Psoas muscle (tissue), 8 donors: ENCODE data around the gene POU4F2. TPM values are rescaled to one million over a fixed set of nuclear protein-coding genes. Genes with fewer than 3 reads are reported as not detected.

Source experiments
- ATAC-seq, 4 donors: fragments of 200-7000 bp; cut with Tn5 transposase; one replicate each; pipeline ENCODE4 v1.9.1; 2020; ENCODE audit warnings: moderate library complexity in 3 of 4, mild to moderate bottlenecking in 2 of 4
- DNase-seq, 2 donors: peaks; one replicate each; pipeline ENCODE4 v3.0.0-alpha.2; 2020
- H3K27ac ChIP-seq: fragments of 200-600 bp; one replicate; pipeline ENCODE4 v1.8.0; 2022
- H3K27me3 ChIP-seq, 3 donors: fragments of 200-600 bp in 1 of 3; one replicate each; pipeline versions ENCODE4 v1.6.1 to v1.8.0; 2013 to 2022; ENCODE audit warnings: low read length in 2 of 3, mild to moderate bottlenecking in 2 of 3, moderate library complexity in 1 of 3; ENCODE audit not compliant: insufficient read depth in 3 of 3
- H3K36me3 ChIP-seq, 2 donors: fragments of 200-600 bp in 1 of 2; one replicate each; pipeline versions ENCODE4 v1.6.1 to v1.8.0; 2013 to 2022; ENCODE audit warnings: low read depth in 1 of 2, mild to moderate bottlenecking in 1 of 2, moderate library complexity in 1 of 2; ENCODE audit not compliant: insufficient read depth in 1 of 2
- H3K4me1 ChIP-seq: fragments of 200-600 bp; one replicate; pipeline ENCODE4 v1.8.0; 2022
- H3K4me3 ChIP-seq: fragments of 200-600 bp; one replicate; pipeline ENCODE4 v1.8.0; 2022; ENCODE audit warnings: mild to moderate bottlenecking
- H3K9me3 ChIP-seq: fragments of 200-600 bp; one replicate; pipeline ENCODE4 v1.8.0; 2022
- WGBS, 3 donors: extraction: QIAGEN DNeasy Blood & Tissue Kit; methylation state at CpG; one replicate each; pipeline versions ENCODE4 v1.1.6 to v1.1.7; 2013; 5-methylcytosine and 5-hydroxymethylcytosine counted together
- intact Hi-C, 2 donors: fragments of 100-400 bp; cut with DNase I; formaldehyde crosslinking; loops; one replicate each; pipeline versions ENCODE4 v1.11.0 to v1.14.2; 2022
- long read RNA-seq, 2 donors: library from polyadenylated mRNA; unstranded; transcript quantifications; one replicate each; pipeline ENCODE4 v2.0.0, GENCODE V29; 2021
- polyA plus RNA-seq, 3 donors: library from polyadenylated mRNA; stranded (reverse); fragments of 200-250 nt; gene quantifications; one replicate each; pipeline ENCODE4 v1.2.3, GENCODE V29; 2013
- total RNA-seq, 4 donors: library from RNA; stranded (reverse); fragmentation: NEBNext Ultra II Directional in 2 of 4; extraction: Animal tissue kit (Norgen Biotek cat#: 25700) in 2 of 4; gene quantifications; one replicate each; pipeline versions ENCODE4 v1.2.1 to v1.2.4, GENCODE V29; 2021 to 2023
- TF ChIP-seq, protein P1 (sequence below): fragments of 200-600 bp; IDR thresholded peaks from one replicate; pipeline ENCODE4 v1.8.0; 2022; ENCODE audit warnings: antibody characterized with exemption
- donor health status: healthy with polysubstance abuse.
- donor health status: DM: no; HTN: no; CAD: no; lungs with moderate emphysema.
- donor health status: Bipolar disorder and iron deficiency.
- donor health status: healthy.
- donor health status: DM: yes; HTN: yes; CAD: no.
- donor health status: DM: no; HTN: no; CAD: no.
- donor health status: DM: no; HTN: no; CAD: no.
- donor health status: DM: yes; HTN: yes; CAD: no.

POU4F2 gene
- total RNA-seq, result not detected
- polyA plus RNA-seq, result not detected
- long read RNA-seq, donor 1, result 0 reads
- long read RNA-seq, donor 2, result 0 reads

DNA sequence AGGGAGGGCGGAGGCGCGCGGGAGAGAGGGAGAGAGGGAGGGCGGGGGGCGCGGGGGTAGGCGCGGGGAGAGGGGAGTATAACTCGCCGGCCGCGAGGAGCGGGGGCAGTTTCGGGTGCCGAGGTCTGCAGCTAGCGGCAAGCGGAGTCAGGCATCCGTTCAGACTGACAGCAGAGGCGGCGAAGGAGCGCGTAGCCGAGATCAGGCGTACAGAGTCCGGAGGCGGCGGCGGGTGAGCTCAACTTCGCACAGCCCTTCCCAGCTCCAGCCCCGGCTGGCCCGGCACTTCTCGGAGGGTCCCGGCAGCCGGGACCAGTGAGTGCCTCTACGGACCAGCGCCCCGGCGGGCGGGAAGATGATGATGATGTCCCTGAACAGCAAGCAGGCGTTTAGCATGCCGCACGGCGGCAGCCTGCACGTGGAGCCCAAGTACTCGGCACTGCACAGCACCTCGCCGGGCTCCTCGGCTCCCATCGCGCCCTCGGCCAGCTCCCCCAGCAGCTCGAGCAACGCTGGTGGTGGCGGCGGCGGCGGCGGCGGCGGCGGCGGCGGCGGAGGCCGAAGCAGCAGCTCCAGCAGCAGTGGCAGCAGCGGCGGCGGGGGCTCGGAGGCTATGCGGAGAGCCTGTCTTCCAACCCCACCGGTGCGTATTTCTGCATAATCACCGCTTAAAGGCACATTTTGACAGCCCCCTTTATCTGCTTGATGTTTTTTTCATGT, at the start of gene POU4F2:
Gene POU4F2, plus strand, starts transcription at position 108 of the 720 bp plus-strand sequence. Its CDS starts 248 bp downstream, at position 356.
- TF ChIP-seq, protein P1, sequence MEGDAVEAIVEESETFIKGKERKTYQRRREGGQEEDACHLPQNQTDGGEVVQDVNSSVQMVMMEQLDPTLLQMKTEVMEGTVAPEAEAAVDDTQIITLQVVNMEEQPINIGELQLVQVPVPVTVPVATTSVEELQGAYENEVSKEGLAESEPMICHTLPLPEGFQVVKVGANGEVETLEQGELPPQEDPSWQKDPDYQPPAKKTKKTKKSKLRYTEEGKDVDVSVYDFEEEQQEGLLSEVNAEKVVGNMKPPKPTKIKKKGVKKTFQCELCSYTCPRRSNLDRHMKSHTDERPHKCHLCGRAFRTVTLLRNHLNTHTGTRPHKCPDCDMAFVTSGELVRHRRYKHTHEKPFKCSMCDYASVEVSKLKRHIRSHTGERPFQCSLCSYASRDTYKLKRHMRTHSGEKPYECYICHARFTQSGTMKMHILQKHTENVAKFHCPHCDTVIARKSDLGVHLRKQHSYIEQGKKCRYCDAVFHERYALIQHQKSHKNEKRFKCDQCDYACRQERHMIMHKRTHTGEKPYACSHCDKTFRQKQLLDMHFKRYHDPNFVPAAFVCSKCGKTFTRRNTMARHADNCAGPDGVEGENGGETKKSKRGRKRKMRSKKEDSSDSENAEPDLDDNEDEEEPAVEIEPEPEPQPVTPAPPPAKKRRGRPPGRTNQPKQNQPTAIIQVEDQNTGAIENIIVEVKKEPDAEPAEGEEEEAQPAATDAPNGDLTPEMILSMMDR, result no peak
- ATAC-seq (no peak), DNase-seq (no peak)
- Histone ChIP-seq H3K36me3 (no peaks in the 10 kb centered on the region), H3K27me3 (peaks cover 4 to 87% (median 33%) of the 10 kb centered on the region in 3 donors), H3K4me1 (peaks cover 4% of the 10 kb centered on the region), H3K4me3 (peak within 1 kb of the TSS; percentile 50), H3K9me3 (no peaks in the 10 kb centered on the region), H3K27ac (no peak within 1 kb of the TSS)
- WGBS, 3 donors, result 1% methylated on average over 32 to 74 of the region's 74 CpGs
- intact Hi-C loops, result no loop called here

GRCh38 chr4:146590801-146591200, 47.9 kb upstream of the POU4F2 start:
- H3K27me3 ChIP-seq, result no peaks in the 10 kb centered on the region
- no peaks in the 10 kb centered on the region for H3K4me1 ChIP-seq
- 60 to 64% (median 61%) methylated on average over 3 of the region's 3 CpGs for WGBS, 3 donors
- no peaks in the 10 kb centered on the region for H3K9me3 ChIP-seq
- TF ChIP-seq, protein P1, result no peak
- H3K36me3 ChIP-seq, result no peaks in the 10 kb centered on the region
- H3K27ac ChIP-seq, result no peak overlapping the region
- H3K4me3 ChIP-seq, result no peak overlapping the region
- no peak for DNase-seq
- no peak for ATAC-seq
- intact Hi-C loops, result no loop called here

DNA sequence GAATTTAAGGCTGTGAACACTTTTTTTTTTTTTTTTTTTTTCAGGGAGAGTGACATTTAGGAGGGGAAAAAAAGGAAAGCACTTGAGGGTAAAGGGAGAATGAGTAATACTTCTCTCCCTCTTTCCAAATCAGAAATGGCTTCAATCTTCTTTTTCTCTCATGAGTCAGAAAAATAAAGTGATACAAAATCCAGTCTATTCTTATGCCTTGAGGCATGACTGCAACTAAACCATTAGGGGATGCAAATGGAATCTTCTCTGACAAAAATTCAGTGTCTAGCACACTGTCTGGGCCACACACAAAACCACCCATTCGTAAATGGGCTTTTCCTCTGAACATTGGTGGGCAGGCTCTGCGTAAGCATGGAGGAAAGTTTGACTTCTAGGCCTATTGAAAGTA, 46.7 kb upstream of the POU4F2 start:
- intact Hi-C loops, result no loop called here
- Histone ChIP-seq H3K9me3 (no peaks in the 10 kb centered on the region), H3K4me1 (no peaks in the 10 kb centered on the region), H3K36me3 (no peaks in the 10 kb centered on the region), H3K4me3 (no peak overlapping the region), H3K27ac (no peak overlapping the region), H3K27me3 (no peaks in the 10 kb centered on the region)
- ATAC-seq, result no peak
- DNase-seq, result no peak
- TF ChIP-seq, protein P1, result no peak
- WGBS, 3 donors, result 64 to 79% (median 76%) methylated on average over 2 of the region's 2 CpGs

DNA sequence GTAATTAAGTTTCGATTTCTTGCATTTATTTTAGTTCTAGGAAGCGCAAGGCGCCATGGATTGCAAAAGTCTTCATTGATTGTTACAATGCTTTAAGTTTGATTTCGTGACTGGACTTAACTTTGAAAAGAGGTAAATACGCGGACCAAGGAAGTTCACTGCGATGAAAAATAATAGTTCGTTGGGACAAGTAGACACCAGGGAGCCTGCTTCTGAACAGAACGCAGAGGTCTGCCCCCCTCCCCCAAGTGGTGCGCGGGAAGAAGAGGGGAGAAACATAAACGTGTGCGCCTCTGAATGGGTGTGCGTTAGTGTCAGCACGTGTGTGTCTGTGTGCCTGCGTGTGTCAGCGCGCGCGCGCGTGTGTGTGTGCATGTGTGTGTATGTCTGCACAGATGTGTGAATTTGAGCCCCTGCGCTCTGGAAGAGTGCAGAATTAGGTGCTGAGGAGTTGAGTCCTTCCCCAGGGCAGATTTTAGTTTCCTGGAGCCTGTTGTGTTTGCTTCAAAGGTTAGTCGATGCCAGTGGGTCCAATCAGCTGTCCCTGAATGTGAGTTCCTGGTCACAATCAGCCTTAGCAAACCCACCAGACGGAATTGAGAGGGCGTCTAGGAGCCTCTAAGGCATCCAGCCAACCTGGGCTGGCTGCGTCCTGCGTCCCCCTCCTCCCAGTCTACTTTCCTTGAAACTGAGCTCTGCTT, 5.8 kb upstream of the POU4F2 start:
- Histone ChIP-seq H3K4me3 (no peak overlapping the region), H3K27me3 (peaks cover 4 to 65% (median 18%) of the 10 kb centered on the region in 3 donors), H3K4me1 (no peaks in the 10 kb centered on the region), H3K27ac (no peak overlapping the region), H3K36me3 (no peaks in the 10 kb centered on the region), H3K9me3 (no peaks in the 10 kb centered on the region)
- 5 to 11% (median 7%) methylated on average over 28 of the region's 28 CpGs for WGBS, 3 donors
- no peak for ATAC-seq
- no peak for DNase-seq
- intact Hi-C loops, result no loop called here
- TF ChIP-seq, protein P1, result no peak
